Transverse colon (tissue), 4 donors: ENCODE results near the gene BANP. TPM values are rescaled to one million over a fixed set of nuclear protein-coding genes. Genes with fewer than 3 reads are reported as not detected.

Experiments
- DNase-seq: peaks from one replicate; pipeline ENCODE4 v3.0.0-alpha.2; 2019
- H3K27ac ChIP-seq, 4 donors: fragments of 200-600 bp; sonication (generic); 2 replicates each; pipeline ENCODE4 v1.5.1; 2016 to 2018; ENCODE audit warnings: inconsistent platforms in 4 of 4
- H3K27me3 ChIP-seq: fragments of 200-600 bp; sonication (generic); 2 replicates; pipeline ENCODE4 v1.5.1; 2017; ENCODE audit warnings: inconsistent platforms
- H3K36me3 ChIP-seq, 4 donors: fragments of 200-600 bp; sonication (generic); 2 replicates each; pipeline ENCODE4 v1.5.1; 2017 to 2019; ENCODE audit warnings: inconsistent platforms in 4 of 4
- H3K4me1 ChIP-seq, 4 donors: fragments of 200-600 bp; sonication (generic); 2 replicates each; pipeline ENCODE4 v1.5.1; 2017 to 2020; ENCODE audit warnings: inconsistent platforms in 4 of 4
- H3K4me3 ChIP-seq, 4 donors: fragments of 200-600 bp; sonication (generic); 1 replicate in 1 of 4; 2 replicates in 3 of 4; pipeline versions ENCODE4 v1.5.1 to v1.6.1; 2017 to 2019; ENCODE audit warnings: inconsistent platforms in 4 of 4
- H3K9me3 ChIP-seq, 2 donors: fragments of 200-600 bp; sonication (generic); 2 replicates each; pipeline ENCODE4 v1.5.1; 2017 to 2019; ENCODE audit warnings: inconsistent platforms in 2 of 2
- EP300 ChIP-seq: sonication (generic); formaldehyde crosslinking; IDR thresholded peaks from one replicate; pipeline ENCODE4 v1.6.1; 2017; ENCODE audit warnings: antibody characterized with exemption, low read depth
- POLR2A ChIP-seq: fragments of 450-650 bp; IDR thresholded peaks from one replicate; pipeline ENCODE4 v1.6.1; 2016; ENCODE audit warnings: antibody characterized with exemption, mild to moderate bottlenecking, moderate library complexity
- POLR2AphosphoS5 ChIP-seq, 3 donors: sonication (generic); formaldehyde crosslinking; IDR thresholded peaks; one replicate each; pipeline ENCODE4 v1.6.1; 2016; ENCODE audit warnings: antibody characterized with exemption in 3 of 3
- WGBS, 2 donors: methylation state at CpG; one replicate each; pipeline ENCODE4 v1.1.5; 2018; ENCODE audit warnings: low coverage in 1 of 2; 5-methylcytosine and 5-hydroxymethylcytosine counted together
- in situ Hi-C, 4 donors: fragments of 200-750 bp; cut with MboI; loops; one replicate each; pipeline versions ENCODE4 v1.15.0 to v1.15.1; 2017; ENCODE audit warnings: low sequenced_read_pairs in 3 of 4, low pct_ligation_motif_present in 1 of 4, low pct_unique_long_range_greater_than_20kb in 1 of 4
- intact Hi-C: fragments of 100-400 bp; cut with DNase I; formaldehyde crosslinking; loops from one replicate; pipeline ENCODE4 v1.15.1; 2023; ENCODE audit warnings: low total_unique reads
- total RNA-seq, 4 donors: library from RNA; depleted of rRNA; stranded (reverse); fragments of >200 nt; gene quantifications; one replicate each; pipeline ENCODE4 v1.1.0, GENCODE V29; 2016
- TF ChIP-seq, protein P1 (sequence below), 5 experiments: fragments of 200-600 bp in 3 of 5; fragments of 450-650 bp in 2 of 5; sonication (generic) in 3 of 5; IDR thresholded peaks; 1 replicate in 2 of 5; 2 replicates in 3 of 5; pipeline ENCODE4 v1.5.1; 2016 to 2017; ENCODE audit warnings: antibody characterized with exemption in 5 of 5, inconsistent platforms in 3 of 5, mild to moderate bottlenecking in 2 of 5, moderate library complexity in 1 of 5

The BANP gene
- total RNA-seq, 4 donors from 2014 or later, result 15.3 to 25.1 (median 18.7) TPM

DNA sequence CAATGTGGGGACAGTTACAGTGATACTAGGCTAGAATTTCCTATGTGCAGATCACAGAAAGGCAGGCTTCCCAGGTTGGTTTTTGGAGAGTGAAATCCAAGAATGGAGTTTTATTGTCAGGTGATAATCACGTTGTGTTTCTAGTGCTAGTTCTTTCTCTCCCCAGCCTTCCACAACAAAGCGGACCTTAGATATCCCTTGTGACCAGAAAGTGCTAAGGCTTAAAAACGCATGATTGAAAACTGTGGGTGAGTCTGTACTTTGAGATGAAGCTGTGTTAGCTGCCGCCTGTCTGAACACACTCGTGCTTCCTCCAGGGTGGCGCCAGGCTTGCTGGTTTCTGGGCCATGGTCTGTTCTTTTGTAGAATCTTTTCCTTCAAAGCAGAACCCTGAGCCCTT, 52.1 kb downstream of the BANP start:
- in situ Hi-C loops (no loop called here), intact Hi-C loops (no loop called here)
- H3K4me3 ChIP-seq, result no peak overlapping the region
- no peak for TF ChIP-seq EP300
- TF ChIP-seq, protein P1, sequence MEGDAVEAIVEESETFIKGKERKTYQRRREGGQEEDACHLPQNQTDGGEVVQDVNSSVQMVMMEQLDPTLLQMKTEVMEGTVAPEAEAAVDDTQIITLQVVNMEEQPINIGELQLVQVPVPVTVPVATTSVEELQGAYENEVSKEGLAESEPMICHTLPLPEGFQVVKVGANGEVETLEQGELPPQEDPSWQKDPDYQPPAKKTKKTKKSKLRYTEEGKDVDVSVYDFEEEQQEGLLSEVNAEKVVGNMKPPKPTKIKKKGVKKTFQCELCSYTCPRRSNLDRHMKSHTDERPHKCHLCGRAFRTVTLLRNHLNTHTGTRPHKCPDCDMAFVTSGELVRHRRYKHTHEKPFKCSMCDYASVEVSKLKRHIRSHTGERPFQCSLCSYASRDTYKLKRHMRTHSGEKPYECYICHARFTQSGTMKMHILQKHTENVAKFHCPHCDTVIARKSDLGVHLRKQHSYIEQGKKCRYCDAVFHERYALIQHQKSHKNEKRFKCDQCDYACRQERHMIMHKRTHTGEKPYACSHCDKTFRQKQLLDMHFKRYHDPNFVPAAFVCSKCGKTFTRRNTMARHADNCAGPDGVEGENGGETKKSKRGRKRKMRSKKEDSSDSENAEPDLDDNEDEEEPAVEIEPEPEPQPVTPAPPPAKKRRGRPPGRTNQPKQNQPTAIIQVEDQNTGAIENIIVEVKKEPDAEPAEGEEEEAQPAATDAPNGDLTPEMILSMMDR (IDR thresholded peaks at IDR 0.05), result no peak
- no peak for TF ChIP-seq POLR2A
- no peak for TF ChIP-seq POLR2AphosphoS5 (IDR thresholded peaks at IDR 0.05)
- H3K27me3 ChIP-seq, result no peaks in the 10 kb centered on the region
- H3K4me1 ChIP-seq, result no peaks in the 10 kb centered on the region
- H3K27ac ChIP-seq, result no peak overlapping the region
- no peak for DNase-seq
- H3K9me3 ChIP-seq, result no peaks in the 10 kb centered on the region
- WGBS, 2 donors, result 92 to 95% methylated on average over 2 to 6 of the region's 6 CpGs
- H3K36me3 ChIP-seq, result peaks cover 0 to 11% (median 3%) of the 10 kb centered on the region in 4 donors

DNA sequence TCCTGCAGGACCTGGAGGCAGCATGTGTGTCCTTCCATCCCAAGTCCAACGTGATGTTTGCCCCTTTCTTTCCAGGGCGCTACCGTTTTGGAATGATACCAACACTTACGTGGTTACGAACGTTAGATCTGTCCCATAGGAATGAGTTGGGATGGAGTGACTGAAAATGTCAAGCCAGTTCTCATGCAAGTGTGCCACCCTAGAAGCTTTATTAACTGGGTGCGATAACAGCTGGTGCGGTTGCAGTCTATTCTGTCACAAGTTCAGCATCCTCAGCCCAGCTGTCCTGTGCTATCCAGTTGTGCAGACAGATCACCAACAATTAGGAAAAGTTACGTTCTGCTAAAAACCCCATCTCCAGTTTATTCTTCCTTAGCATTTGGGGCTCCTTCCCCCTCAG, 52.5 kb downstream of the BANP start:
- H3K9me3 ChIP-seq, result no peaks in the 10 kb centered on the region
- intact Hi-C loops, result no loop called here
- H3K27me3 ChIP-seq, result no peaks in the 10 kb centered on the region
- in situ Hi-C loops, result no loop called here
- H3K4me1 ChIP-seq, result no peaks in the 10 kb centered on the region
- TF ChIP-seq, protein P1 (IDR thresholded peaks at IDR 0.05), result no peak
- TF ChIP-seq POLR2A (no peak), EP300 (no peak), POLR2AphosphoS5 (IDR thresholded peaks at IDR 0.05) (no peak)
- H3K4me3 ChIP-seq, result no peak overlapping the region
- 67 to 89% methylated on average over 2 to 9 of the region's 9 CpGs for WGBS, 2 donors
- H3K27ac ChIP-seq, result no peak overlapping the region
- peaks cover 0 to 11% (median 3%) of the 10 kb centered on the region in 4 donors for H3K36me3 ChIP-seq
- no peak for DNase-seq

DNA sequence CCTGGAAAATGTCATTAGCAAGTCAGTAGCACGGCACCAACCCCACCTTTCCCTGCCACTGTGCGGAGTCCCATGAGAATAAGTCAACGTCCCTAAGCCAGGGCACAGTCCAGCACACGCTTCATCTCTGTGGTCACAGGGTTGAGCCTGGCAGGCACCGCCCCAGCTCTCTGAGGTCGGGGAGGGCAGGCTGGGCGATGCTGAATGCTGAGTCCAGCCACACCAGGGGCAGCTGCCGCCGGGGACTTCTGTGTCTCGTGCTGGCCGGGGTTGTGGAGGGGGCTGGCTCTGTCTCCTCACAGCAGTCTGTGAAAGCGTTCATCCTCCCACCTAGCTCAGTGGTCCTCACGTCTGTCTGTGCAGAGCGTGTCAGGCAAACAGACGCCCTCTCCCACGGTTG, 53.2 kb downstream of the BANP start:
- H3K4me3 ChIP-seq, result no peak overlapping the region
- H3K27me3 ChIP-seq, result no peaks in the 10 kb centered on the region
- no peak overlapping the region for H3K27ac ChIP-seq
- H3K9me3 ChIP-seq, result no peaks in the 10 kb centered on the region
- 93 to 97% methylated on average over 8 to 16 of the region's 16 CpGs for WGBS, 2 donors
- TF ChIP-seq, protein P1 (IDR thresholded peaks at IDR 0.05), result no peak
- TF ChIP-seq POLR2A, result no peak
- no peak for TF ChIP-seq EP300
- TF ChIP-seq POLR2AphosphoS5 (IDR thresholded peaks at IDR 0.05), result no peak
- in situ Hi-C loops, result no loop called here
- H3K36me3 ChIP-seq, result peaks cover 0 to 11% (median 3%) of the 10 kb centered on the region in 4 donors
- intact Hi-C loops, result no loop called here
- no peaks in the 10 kb centered on the region for H3K4me1 ChIP-seq
- no peak for DNase-seq

DNA sequence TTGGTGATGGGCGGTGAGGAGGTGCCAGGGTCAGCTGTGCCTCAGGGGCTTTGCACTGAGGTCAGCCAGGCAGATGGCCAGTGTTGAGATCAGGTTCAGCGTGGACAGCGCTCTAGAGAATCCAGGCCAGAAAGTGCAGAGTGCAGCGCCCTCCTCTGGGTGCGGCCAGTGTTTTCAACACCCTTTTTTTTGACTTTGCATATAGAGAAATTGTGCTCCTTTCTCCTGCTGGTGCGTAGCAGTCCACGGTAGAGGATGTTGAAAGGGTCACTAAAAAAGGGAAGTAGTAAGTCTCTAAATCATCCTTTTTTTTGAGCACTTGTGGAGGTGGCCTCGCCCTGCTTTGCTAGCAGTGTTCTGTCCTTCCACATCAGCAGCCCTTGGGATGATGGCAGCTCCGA, 53.9 kb downstream of the BANP start:
- no peaks in the 10 kb centered on the region for H3K9me3 ChIP-seq
- H3K4me1 ChIP-seq, result no peaks in the 10 kb centered on the region
- no peak for DNase-seq
- no peak for TF ChIP-seq EP300
- TF ChIP-seq, protein P1 (IDR thresholded peaks at IDR 0.05), result peak in 1 of 5 experiments; percentile 5
- H3K4me3 ChIP-seq, result no peak overlapping the region
- no peaks in the 10 kb centered on the region for H3K27me3 ChIP-seq
- intact Hi-C loops (no loop called here), in situ Hi-C loops (no loop called here)
- no peak overlapping the region for H3K27ac ChIP-seq
- WGBS, 2 donors, result 84% methylated on average over 9 of the region's 9 CpGs; no CpG with 5 or more reads in 1 of the 2 donors
- H3K36me3 ChIP-seq, result peaks cover 0 to 11% (median 3%) of the 10 kb centered on the region in 4 donors
